ENCODE measurements around the gene PRSS33.

Gene PRSS33

DNA sequence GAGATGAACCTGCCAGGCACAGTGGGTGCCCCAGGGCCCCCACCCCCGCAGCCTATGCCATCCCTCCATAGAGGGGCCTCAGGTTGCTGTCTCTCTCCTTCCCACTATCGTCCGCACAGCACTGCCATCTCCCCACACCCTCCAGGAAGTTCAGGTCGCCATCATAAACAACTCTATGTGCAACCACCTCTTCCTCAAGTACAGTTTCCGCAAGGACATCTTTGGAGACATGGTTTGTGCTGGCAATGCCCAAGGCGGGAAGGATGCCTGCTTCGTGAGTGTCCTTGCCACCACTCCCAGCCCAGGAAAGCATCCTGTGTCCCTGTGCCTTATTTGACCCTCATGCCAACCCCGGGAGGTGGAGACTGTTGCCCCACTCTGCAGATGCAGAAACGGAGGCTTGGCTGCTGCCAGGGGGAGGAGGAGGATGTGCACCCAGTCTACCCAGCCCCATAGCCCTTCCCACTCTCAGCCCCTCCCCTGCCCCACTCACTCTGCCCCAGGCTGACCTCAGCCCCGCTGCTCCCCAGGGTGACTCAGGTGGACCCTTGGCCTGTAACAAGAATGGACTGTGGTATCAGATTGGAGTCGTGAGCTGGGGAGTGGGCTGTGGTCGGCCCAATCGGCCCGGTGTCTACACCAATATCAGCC is 33.6 kb upstream of the PRSS33 start:
- DNase-seq (ENCODE audit: low read depth), result no peak

DNA sequence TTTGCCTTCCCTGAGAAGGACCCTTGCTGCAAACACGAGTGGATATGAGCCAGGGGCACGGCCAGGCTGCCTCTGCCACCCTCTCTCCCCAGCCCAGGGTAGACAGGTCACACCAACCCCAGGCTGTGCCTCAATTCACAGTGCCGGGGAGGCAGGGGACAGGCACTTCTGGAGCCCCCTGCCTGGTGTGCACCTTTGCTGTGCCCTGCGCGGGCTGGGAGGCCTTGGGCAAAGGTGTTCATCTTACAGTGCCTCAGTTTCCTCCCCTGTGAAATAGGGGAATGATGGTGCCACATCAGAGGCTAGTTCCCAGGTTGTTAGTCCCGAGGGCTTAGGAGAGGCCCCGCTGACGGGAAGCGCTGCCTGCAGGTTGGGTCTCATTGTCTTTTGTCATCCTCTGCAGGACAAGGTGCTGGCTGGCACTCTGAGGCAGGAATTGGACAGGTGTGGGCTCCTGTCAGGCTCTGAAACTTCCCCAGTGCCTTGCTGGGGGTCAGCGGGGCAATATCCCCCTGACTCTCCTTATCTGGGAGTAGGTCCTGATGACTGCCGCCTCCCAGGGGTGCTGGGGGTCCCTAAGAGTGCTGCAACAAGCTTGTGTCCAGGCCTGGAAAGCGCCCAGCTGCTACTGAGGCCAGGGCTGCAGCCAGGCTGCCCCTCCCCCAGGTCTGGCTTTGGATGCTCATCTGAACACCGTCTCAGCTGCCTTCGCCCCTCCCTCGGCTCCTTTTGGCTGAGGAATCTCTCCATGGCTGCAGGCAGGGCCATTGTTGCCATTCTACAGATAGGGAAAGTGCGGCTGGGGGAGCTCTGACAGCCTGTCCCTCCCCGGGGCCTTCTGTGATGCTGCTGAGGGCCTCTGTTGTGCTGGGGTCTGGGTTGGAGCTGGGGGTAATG is 32.8 kb upstream of the PRSS33 start:
- no peak for DNase-seq (ENCODE audit: low read depth)

- DNase-seq (ENCODE audit: low read depth), result no peak
Observed at GRCh38 chr16:2819179-2819938, 32.0 kb upstream of the PRSS33 start.

DNA sequence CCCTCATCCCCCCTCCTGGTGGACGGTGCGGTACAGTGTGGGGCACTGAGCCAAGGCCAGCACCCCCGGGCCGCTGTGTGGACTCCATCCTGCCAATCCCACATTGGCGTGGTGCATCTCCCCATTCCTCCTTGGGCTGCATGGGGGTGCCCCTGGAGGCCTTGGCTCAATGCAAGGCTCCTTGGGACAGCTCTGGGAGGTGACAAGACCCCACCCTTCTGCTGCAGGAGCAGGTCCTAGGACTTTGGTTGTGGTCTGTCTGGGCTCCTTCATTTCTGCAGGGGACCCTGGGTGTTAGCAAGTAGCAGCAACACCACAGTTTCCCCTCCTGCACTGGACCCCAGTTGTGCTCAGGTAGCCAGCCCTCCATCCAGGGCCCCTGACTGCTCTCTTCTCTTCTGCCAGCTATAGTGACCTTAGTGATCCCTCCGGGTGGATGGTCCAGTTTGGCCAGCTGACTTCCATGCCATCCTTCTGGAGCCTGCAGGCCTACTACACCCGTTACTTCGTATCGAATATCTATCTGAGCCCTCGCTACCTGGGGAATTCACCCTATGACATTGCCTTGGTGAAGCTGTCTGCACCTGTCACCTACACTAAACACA is 31.0 kb upstream of the PRSS33 start:
- DNase-seq (ENCODE audit: low read depth), result no peak

DNA sequence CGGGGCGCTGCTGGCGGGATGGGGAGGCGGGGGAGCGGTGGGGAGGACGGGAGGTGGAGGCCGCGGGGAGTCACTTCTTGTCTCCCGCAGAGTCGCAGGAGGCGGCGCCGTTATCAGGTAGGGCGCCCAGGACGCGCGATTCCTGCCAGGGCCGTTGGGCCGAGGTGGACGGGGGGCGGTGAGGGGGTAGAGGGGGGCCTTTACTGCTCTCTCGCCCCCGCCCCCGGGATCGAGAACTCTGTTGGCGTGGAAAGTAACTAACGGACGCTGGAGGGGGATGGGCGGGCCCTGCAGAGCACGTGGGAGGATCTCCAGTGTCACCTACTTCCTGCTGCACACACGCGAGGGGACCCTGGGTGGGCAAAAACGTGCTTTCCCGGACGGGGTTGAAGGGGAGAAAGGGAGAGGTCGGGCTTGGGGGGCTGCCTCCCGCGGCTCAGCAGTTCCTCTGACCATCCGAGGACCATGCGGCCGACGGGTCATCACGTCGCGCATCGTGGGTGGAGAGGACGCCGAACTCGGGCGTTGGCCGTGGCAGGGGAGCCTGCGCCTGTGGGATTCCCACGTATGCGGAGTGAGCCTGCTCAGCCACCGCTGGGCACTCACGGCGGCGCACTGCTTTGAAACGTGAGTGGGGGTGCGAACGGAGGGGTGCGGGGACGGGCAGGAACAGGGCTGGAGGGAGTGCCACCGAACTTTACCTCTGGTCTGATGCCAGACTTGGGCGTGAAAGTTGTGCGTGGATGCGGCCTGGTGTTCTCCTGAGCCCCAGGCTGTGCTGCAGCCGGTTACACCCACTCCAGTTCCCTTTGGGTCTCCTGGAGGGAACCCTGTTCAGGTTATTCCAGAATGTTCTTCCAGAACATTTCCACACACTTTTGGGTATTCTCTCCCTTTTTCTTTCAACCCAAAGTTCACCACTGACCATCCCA is 30.2 kb upstream of the PRSS33 start:
- DNase-seq (ENCODE audit: low read depth), result no peak

DNA sequence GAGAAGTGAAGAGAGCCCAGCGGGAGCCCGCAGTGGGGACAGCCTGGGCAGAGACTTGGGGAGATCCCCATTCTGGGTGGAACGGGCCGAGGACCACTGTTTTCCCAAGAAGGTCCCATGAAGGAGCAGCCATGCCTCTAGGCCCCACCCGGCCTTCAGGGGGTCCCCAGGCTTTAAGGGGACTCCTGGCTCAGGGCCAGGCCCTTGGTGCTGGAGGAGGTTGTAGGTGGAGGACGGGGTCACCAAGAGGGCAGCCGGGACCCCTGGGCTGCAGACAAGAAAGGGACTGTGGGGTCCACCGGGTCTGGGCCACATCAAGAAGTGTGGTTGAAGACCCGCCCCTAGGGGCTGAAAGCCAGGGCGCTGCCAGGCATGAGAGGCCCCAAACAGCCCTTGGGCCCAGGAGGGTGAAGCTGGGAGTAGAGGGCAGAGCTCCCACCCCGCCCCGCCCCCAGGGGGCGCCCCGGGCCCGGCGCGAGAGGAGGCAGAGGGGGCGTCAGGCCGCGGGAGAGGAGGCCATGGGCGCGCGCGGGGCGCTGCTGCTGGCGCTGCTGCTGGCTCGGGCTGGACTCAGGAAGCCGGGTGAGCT is 29.5 kb upstream of the PRSS33 start, which contains the start of gene PRSS21:
PRSS21 (plus strand) TSS at position 487 of the 589 bp plus-strand sequence; CDS start at position 519, 32 bp downstream.
- DNase-seq (ENCODE audit: low read depth), result no peak

GRCh38 chr16:2815299-2815771 is 28.0 kb upstream of the PRSS33 start:
- DNase-seq (ENCODE audit: low read depth), result no peak

DNA sequence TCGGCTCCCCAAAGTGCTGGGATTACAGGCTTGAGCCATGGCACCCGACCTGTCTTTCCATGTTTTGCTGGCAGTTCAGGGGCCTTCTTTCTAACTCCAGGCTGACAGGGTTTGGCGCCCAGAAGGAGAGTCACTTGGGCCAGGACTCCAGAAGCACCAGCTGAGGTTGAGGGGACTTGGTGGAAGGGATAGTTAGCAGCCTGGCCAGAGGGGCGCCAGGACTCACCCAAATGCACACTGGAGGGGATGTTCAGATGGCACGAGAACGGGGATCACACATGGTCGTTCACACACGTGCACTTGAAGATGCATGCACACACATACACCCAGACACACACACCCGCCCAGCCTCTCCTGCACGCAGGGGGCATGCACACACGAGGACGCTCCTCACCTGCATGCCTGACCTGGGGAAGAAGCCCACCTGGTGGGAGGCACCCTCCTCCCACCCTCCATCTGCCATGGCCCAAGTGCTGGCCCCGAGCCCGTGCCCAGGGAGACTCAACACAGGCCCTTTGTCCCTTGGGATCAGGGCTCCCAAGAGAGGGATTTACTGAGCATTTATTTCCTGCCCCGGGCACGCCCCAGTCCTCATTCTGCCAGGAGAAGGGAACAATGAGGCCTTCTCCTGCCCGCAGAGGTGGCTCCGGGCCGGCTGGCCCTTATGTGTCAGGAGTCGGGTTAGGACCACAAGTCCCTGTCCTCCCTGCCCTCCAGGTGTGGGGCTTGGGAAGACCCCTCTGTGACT is 27.4 kb upstream of the PRSS33 start:
- no peak for DNase-seq (ENCODE audit: low read depth)

GRCh38 chr16:2813771-2814221 is 26.4 kb upstream of the PRSS33 start:
- no peak for DNase-seq (ENCODE audit: low read depth)

DNA sequence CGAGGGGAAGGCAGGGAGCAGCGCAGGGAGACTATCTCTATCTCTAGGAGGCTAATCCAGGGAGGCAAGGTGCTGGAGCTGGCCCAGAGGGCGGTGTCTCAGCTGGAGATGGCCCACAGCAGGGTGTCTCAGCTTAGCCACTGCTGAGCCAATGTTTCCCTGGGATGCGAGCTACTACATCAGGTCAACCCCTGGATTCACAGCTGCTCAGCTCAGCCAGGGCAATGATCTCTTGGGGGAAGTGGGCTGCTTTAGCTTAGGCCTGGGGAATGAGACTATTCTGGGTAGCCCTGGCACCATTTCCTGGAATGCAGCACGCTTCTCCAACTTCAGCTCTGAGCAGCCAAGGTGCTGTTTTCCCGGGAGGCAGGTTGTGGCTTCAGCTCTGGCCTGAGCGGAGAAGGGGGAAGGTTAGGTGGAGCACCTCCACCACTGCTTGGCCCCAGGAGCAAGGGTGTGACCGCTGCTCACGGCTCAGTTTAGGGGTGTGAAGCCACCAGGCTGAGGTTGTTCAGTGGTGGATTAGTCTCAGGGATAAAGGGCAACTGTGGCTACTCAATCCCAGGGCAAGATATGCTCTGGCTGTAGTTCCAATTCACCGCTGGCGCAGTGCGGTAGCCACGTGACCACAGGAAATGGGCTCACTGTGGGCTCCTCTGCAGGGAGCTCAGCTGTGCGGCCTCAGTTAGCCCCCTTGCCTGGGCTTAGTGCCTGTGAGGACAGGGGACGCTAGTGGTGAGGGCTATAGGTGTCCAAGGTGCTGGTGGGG is 24.5 kb upstream of the PRSS33 start:
- DNase-seq (ENCODE audit: low read depth), result no peak

- DNase-seq (ENCODE audit: low read depth), result no peak
Observed at GRCh38 chr16:2810651-2811050, 23.3 kb upstream of the PRSS33 start.

GRCh38 chr16:2809149-2809760 is 21.9 kb upstream of the PRSS33 start:
- no peak for DNase-seq (ENCODE audit: low read depth)

GRCh38 chr16:2808181-2808580 is 20.8 kb upstream of the PRSS33 start:
- no peak for DNase-seq (ENCODE audit: low read depth)

GRCh38 chr16:2806286-2806685 is 18.9 kb upstream of the PRSS33 start:
- no peak for DNase-seq (ENCODE audit: low read depth)

GRCh38 chr16:2804728-2805127 is 17.4 kb upstream of the PRSS33 start:
- no peak for DNase-seq (ENCODE audit: low read depth)

DNA sequence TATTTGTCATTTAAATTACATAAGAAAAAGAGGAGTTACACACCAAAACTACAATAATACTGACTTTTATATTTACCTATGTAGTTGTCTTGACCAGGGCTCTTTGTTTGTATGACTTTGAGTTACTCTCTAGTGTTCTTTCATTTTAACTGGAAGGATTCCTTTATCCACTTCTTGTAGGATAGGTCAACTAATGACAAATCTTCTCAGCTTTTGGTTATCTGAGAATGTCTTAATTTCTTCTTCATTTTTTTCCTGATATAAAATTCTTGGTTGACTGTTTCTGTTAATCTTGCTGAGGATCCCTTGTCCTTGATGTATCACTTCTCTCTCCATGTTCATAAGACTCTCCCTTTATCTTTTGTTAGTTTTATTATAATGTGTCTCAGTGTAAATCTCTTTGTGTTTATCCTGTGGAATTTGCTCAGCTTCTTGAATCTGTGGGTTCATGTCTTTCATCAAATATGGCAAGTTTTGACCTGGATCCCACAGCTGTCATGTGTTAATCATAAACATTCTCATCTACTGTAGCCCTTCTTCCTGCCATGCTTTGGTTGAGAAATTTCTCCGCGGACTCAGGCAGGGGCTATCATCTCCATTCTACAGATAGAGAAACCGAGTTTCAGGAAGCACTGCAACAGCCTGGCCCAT is 16.3 kb upstream of the PRSS33 start:
- DNase-seq (ENCODE audit: low read depth), result no peak

- peak; percentile 20 for DNase-seq (ENCODE audit: low read depth)
Observed at GRCh38 chr16:2799859-2800226, 12.5 kb upstream of the PRSS33 start.

Measured in iris pigment epithelial cell (primary cell).